ENCODE results near the gene FOS. TPM values are rescaled to one million over a fixed set of nuclear protein-coding genes. Genes with fewer than 3 reads are reported as not detected.

FOS gene
- total and polyA plus RNA-seq, 2 of the 8 experiments (the other 6 are each of a cell fraction or from before 2014, with no cell fraction given), result 50.2 to 51.8 TPM

GRCh38 chr14:75252254-75252837 is 26.3 kb upstream of the FOS start:
- Histone ChIP-seq H3K18ac (ENCODE audit: extremely low read depth, low read length) (no peak overlapping the region), H3K79me1 (ENCODE audit: low read depth, low read length) (no peaks in the 10 kb centered on the region), H3K27ac (ENCODE audit: low read depth, low read length) (no peak overlapping the region), H3K23ac (ENCODE audit: insufficient read length) (no peak overlapping the region), H3K14ac (ENCODE audit: insufficient read length) (no peak overlapping the region), H3K9me3 (ENCODE audit: insufficient read depth in 2 of 2, low read depth in 1 of 2, low read length in 1 of 2) (no peaks in the 10 kb centered on the region), H3K4me2 (ENCODE audit: insufficient read depth in 1 of 2, low read depth in 2 of 2, low read length in 2 of 2) (no peak overlapping the region), H2AK5ac (ENCODE audit: low read depth, low read length) (no peak overlapping the region), H2AFZ (ENCODE audit: low read length) (no peak overlapping the region), H2BK12ac (ENCODE audit: low read depth, low read length) (no peak overlapping the region; the same call in 1 of the 2 replicates), H4K20me1 (replicated peaks in 1 of 2; ENCODE audit: control insufficient read depth in 1 of 2, insufficient read depth in 2 of 2, low read length in 2 of 2) (no peaks in the 10 kb centered on the region), H3K9ac (replicated peaks in 1 of 4; ENCODE audit: extremely low read depth in 1 of 4, low read depth in 3 of 4, low read length in 3 of 4) (no peak overlapping the region), H3K23me2 (ENCODE audit: low read depth, low read length) (no peaks in the 10 kb centered on the region), H3K79me2 (ENCODE audit: control insufficient read depth in 1 of 2, insufficient read depth in 2 of 2, low read length in 2 of 2) (no peaks in the 10 kb centered on the region), H2BK120ac (replicated peaks; ENCODE audit: low read depth, low read length) (no peak overlapping the region), H2BK20ac (ENCODE audit: low read length) (no peak overlapping the region), H3K4me1 (replicated peaks in 1 of 4; ENCODE audit: control insufficient read depth in 3 of 4, insufficient read depth in 4 of 4, low read length in 3 of 4) (peaks cover 2 to 10% (median 6%) of the 10 kb centered on the region in 4 experiments; a peak in 5 of 7 replicates), H4K5ac (ENCODE audit: insufficient read length, low read depth, low read length) (no peak overlapping the region), H3K27me3 (replicated peaks in 1 of 4; ENCODE audit: control insufficient read depth in 3 of 4, extremely low read depth in 1 of 4, insufficient read depth in 3 of 4, low read length in 3 of 4) (no peaks in the 10 kb centered on the region), H3K36me3 (ENCODE audit: control insufficient read depth in 2 of 4, insufficient read depth in 4 of 4, low read length in 3 of 4) (no peaks in the 10 kb centered on the region), H4K91ac (replicated peaks; ENCODE audit: insufficient read length, low read length) (no peak overlapping the region), H3K4ac (replicated peaks; ENCODE audit: insufficient read length, low read depth, low read length) (no peak overlapping the region), H3K4me3 (ENCODE audit: extremely low read depth in 1 of 4, insufficient read depth in 2 of 4, low read depth in 3 of 4, low read length in 4 of 4) (no peak overlapping the region), H2BK5ac (ENCODE audit: low read depth, low read length) (0 out of 2 replicates have a peak overlapping the region, but pooled peaks have one; percentile 61), H4K8ac (ENCODE audit: extremely low read depth, insufficient read depth, low read length) (no peak overlapping the region), H3K56ac (replicated peaks; ENCODE audit: insufficient read length, low read depth, low read length) (no peak overlapping the region), H2BK15ac (ENCODE audit: low read length) (peak overlapping the region; percentile 21; the same call in 1 of the 2 replicates)
- ChIA-PET CTCF (ENCODE audit: partially characterized antibody) (interaction anchor here (0.6 to 1.5 kb wide), 3 partner anchors 43 to 482 kb away, joined by 3 to 4 read pairs (median 3); no protein-coding TSS in a partner anchor), POLR2A (ENCODE audit: partially characterized antibody) (interaction anchor here (1.3 kb wide), 1 partner anchor 27 kb away, joined by 5 read pairs; the partner anchor contains the start of gene FOS)
- WGBS, 2 experiments (ENCODE audit: extremely low coverage in 1 of 2, insufficient coverage in 1 of 2, insufficient read length in 1 of 2, insufficient replicate concordance in 2 of 2, low coverage in 1 of 2, low lambda C conversion rate in 2 of 2, missing lambda C conversion rate in 1 of 2), result 84% methylated on average over 10 of the region's 10 CpGs; no CpG with 5 or more reads in 1 of the 2 experiments
- DNase-seq (ENCODE audit: low read depth in 1 of 2, low spot score in 2 of 2) (no peak), FAIRE-seq (no peak)
- TF ChIP-seq TAF7 (optimal IDR thresholded peaks at IDR 0.05; ENCODE audit: borderline replicate concordance, low read depth, low read length) (no peak), BCL11A (IDR thresholded peaks at IDR 0.05; ENCODE audit: low read depth in 2 of 2, low read length in 2 of 2) (no peak), RNF2 (IDR thresholded peaks at IDR 0.05; ENCODE audit: borderline replicate concordance, low read depth, low read length, missing control alignments, poor library complexity, severe bottlenecking) (no peak), MAX (IDR thresholded peaks at IDR 0.05) (no peak), RXRA (IDR thresholded peaks at IDR 0.05; ENCODE audit: insufficient read depth, low read depth, low read length) (no peak), EGR1 (IDR thresholded peaks at IDR 0.05; ENCODE audit: borderline replicate concordance, low read depth, low read length) (no peak), SP2 (IDR thresholded peaks at IDR 0.05; ENCODE audit: low read length) (no peak), TAF1 (IDR thresholded peaks at IDR 0.05; ENCODE audit: low read depth, low read length) (no peak), SIN3A (conservative IDR thresholded peaks at IDR 0.05 in 1 of 2, IDR thresholded peaks at IDR 0.05 in 1 of 2; ENCODE audit: low read depth in 1 of 2, low read length in 2 of 2) (no peak)
